Esophagus squamous epithelium (tissue), 5 donors: ENCODE measurements around the gene VEGFC. TPM values are rescaled to one million over a fixed set of nuclear protein-coding genes. Genes with fewer than 3 reads are reported as not detected.

Source experiments
- DNase-seq: peaks from one replicate; lab custom pipeline; 2025; lab: John Stamatoyannopoulos, UW
- H3K27ac ChIP-seq, 4 donors: fragments of 200-600 bp; sonication (generic); one replicate each; pipeline ENCODE4 v1.5.1; 2016 to 2019; ENCODE audit warnings: mild to moderate bottlenecking in 1 of 4
- H3K27me3 ChIP-seq, 4 donors: fragments of 200-600 bp; sonication (generic); 1 replicate in 3 of 4; 2 replicates in 1 of 4; pipeline versions ENCODE4 v1.5.1 to v1.6.0; 2017 to 2021; ENCODE audit warnings: antibody characterized with exemption in 1 of 4
- H3K36me3 ChIP-seq, 3 donors: fragments of 200-600 bp; sonication (generic); one replicate each; pipeline ENCODE4 v1.5.1; 2016 to 2019
- H3K4me1 ChIP-seq, 3 donors: fragments of 200-600 bp; sonication (generic); one replicate each; pipeline ENCODE4 v1.5.1; 2017 to 2019
- H3K4me3 ChIP-seq, 4 donors: fragments of 200-600 bp; sonication (generic); 1 replicate in 3 of 4; 2 replicates in 1 of 4; pipeline ENCODE4 v1.5.1; 2016 to 2019; ENCODE audit warnings: mild to moderate bottlenecking in 2 of 4, moderate library complexity in 1 of 4
- H3K9me3 ChIP-seq, 3 donors: fragments of 200-600 bp; sonication (generic); one replicate each; pipeline ENCODE4 v1.5.1; 2016 to 2019
- CTCF ChIP-seq, 6 experiments: fragments of 450-650 bp in 4 of 6; fragments of 200-600 bp in 2 of 6; sonication (generic) in 2 of 6; IDR thresholded peaks; one replicate each; pipeline ENCODE4 v1.5.1; 2016 to 2019; ENCODE audit warnings: antibody characterized with exemption in 6 of 6, mild to moderate bottlenecking in 4 of 6, moderate library complexity in 4 of 6
- POLR2A ChIP-seq, 4 donors: fragments of 450-650 bp; IDR thresholded peaks; one replicate each; pipeline ENCODE4 v1.6.1; 2017; ENCODE audit warnings: antibody characterized with exemption in 4 of 4, mild to moderate bottlenecking in 4 of 4, moderate library complexity in 3 of 4
- WGBS, 2 donors: methylation state at CpG; one replicate each; pipeline ENCODE4 v1.1.5; 2018; 5-methylcytosine and 5-hydroxymethylcytosine counted together
- intact Hi-C: fragments of 100-400 bp; cut with DNase I; formaldehyde crosslinking; loops from one replicate; pipeline ENCODE4 v1.15.0; 2022
- total RNA-seq, 4 donors: library from RNA; depleted of rRNA; stranded (reverse); fragments of >200 nt; gene quantifications; one replicate each; pipeline ENCODE4 v1.1.0, GENCODE V29; 2016
- donor health status: DM: yes; HTN: yes; CAD: no.

VEGFC gene
- total RNA-seq, 4 donors from 2014 or later = 0.50 to 3.8 (median 1.7) TPM

DNA sequence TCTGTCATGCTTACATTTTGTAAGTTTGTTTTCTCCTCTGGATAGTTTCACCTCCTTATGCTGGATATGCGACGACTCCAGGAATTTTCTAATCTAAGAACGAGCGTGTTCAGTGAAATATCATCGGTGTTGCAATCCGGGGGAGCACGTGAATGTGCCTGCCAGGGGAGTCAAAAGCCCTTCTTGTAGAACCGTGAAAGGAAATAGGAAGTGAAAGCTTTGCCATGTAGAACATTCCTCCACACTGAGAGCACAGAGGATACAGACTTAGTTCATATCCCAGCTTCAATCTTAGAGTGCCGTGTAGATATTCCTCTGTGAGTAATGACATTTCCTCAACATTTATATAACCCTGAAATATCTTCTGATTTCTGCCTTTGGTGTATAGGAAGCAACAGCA, 121.2 kb downstream of the VEGFC start:
- Histone ChIP-seq H3K27ac (no peak overlapping the region), H3K9me3 (no peaks in the 10 kb centered on the region), H3K4me3 (no peak overlapping the region), H3K36me3 (no peaks in the 10 kb centered on the region), H3K27me3 (no peaks in the 10 kb centered on the region), H3K4me1 (no peaks in the 10 kb centered on the region)
- no peak for DNase-seq
- intact Hi-C loops = no loop called here
- WGBS, 2 donors = 77 to 82% methylated on average over 9 of the region's 9 CpGs
- TF ChIP-seq POLR2A (IDR thresholded peaks at IDR 0.05) (no peak), CTCF (IDR thresholded peaks at IDR 0.05) (no peak)

- H3K9me3 ChIP-seq = no peaks in the 10 kb centered on the region
- no peak overlapping the region for H3K27ac ChIP-seq
- H3K4me3 ChIP-seq = no peak overlapping the region
- TF ChIP-seq POLR2A (IDR thresholded peaks at IDR 0.05) = no peak
- TF ChIP-seq CTCF (IDR thresholded peaks at IDR 0.05) = no peak
- intact Hi-C loops = no loop called here
- WGBS, 2 donors = 20 to 37% methylated on average over 2 of the region's 2 CpGs
- no peak for DNase-seq
- H3K4me1 ChIP-seq = no peaks in the 10 kb centered on the region
- H3K36me3 ChIP-seq = no peaks in the 10 kb centered on the region
- no peaks in the 10 kb centered on the region for H3K27me3 ChIP-seq
Observed at GRCh38 chr4:176668324-176668723, 124.4 kb downstream of the VEGFC start.

GRCh38 chr4:176664964-176665363, 127.8 kb downstream of the VEGFC start:
- DNase-seq = no peak
- H3K27ac ChIP-seq = no peak overlapping the region
- TF ChIP-seq POLR2A (IDR thresholded peaks at IDR 0.05) = no peak
- H3K36me3 ChIP-seq = no peaks in the 10 kb centered on the region
- no peaks in the 10 kb centered on the region for H3K9me3 ChIP-seq
- H3K4me3 ChIP-seq = no peak overlapping the region
- intact Hi-C loops = no loop called here
- no peaks in the 10 kb centered on the region for H3K27me3 ChIP-seq
- 60 to 79% methylated on average over 4 of the region's 4 CpGs for WGBS, 2 donors
- no peaks in the 10 kb centered on the region for H3K4me1 ChIP-seq

- 39 to 53% methylated on average over 2 of the region's 5 CpGs for whole genome bisulfite sequencing, 2 donors
- DNase-seq = no peak
Observed at GRCh38 chr4:176660561-176660960, 132.2 kb downstream of the VEGFC start.

GRCh38 chr4:176656108-176656507, 136.6 kb downstream of the VEGFC start:
- Histone ChIP-seq H3K9me3 (no peaks in the 10 kb centered on the region), H3K36me3 (no peaks in the 10 kb centered on the region), H3K4me3 (no peak overlapping the region), H3K27ac (no peak overlapping the region), H3K4me1 (no peaks in the 10 kb centered on the region), H3K27me3 (no peaks in the 10 kb centered on the region)
- no peak for TF ChIP-seq CTCF (IDR thresholded peaks at IDR 0.05)
- no peak for TF ChIP-seq POLR2A (IDR thresholded peaks at IDR 0.05)
- intact Hi-C loops = no loop called here
- DNase-seq = no peak
- WGBS, 2 donors = 83 to 89% methylated on average over 3 of the region's 3 CpGs

More at GRCh38 chr4:176660561-176660960, 132.2 kb downstream of the VEGFC start:
- Histone ChIP-seq H3K4me1 (no peaks in the 10 kb centered on the region), H3K9me3 (no peaks in the 10 kb centered on the region), H3K36me3 (no peaks in the 10 kb centered on the region), H3K27me3 (no peaks in the 10 kb centered on the region), H3K4me3 (no peak overlapping the region), H3K27ac (no peak overlapping the region)
- intact Hi-C loops = no loop called here
- TF ChIP-seq POLR2A (IDR thresholded peaks at IDR 0.05) (no peak), CTCF (IDR thresholded peaks at IDR 0.05) (no peak)
